GM18873 (cell line): ENCODE measurements around the gene GLT1D1.
A peak's percentile ranks its signal among the peaks of the same experiment; 100 is the strongest.
"Not testable (repeated sequence)": the region's sequence is repeated elsewhere in the genome, so short reads cannot be mapped to it uniquely, and the experiment has no call there.

Experiments
- ATAC-seq: cut with Tn5 transposase; IDR thresholded peaks from one replicate; pipeline ENCODE4 v1.9.1; 2021; ENCODE audit warnings: mild to moderate bottlenecking, moderate library complexity, moderate number of reproducible peaks; ENCODE audit not compliant: unreplicated experiment, low FRiP score

GLT1D1 gene

DNA sequence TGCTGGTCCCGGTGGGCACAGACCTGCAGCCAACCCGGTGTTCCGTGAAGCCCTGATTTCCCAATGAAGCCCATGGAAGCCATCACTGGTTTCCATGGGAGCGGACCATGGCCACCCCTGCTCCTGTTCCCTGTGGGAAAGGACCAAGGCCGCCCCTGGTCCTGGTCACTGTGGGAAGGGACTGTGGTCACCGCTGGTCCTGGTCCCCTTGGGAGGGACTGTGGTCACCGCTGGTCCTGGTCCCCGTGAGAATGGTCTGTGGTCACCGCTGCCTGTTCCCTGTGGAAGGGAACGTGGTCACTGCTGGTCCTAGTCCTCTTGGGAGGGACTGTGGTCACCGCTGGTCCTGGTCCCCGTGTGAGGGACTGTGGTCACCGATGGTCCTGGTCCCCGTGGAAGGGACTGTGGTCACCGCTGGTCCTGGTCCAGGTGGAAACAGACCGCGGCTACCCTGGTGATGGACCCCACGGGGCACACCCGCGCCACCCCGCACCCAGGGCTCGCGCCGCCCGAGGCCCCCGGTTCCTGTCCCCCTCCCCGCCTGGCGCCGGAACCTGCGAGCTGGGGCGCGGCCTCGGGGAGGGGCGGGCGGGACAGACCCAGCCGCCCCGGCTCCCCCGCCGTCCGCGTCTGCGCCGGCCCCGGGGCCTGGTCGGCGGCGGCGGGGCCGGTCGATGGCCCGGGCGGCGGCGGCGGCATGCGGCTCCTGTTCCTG, at the start of gene GLT1D1:
Gene GLT1D1 (plus strand): TSS at position 594 of the 715 bp plus-strand sequence. CDS start 104 bp downstream, at position 698.
- no peak for ATAC-seq

- ATAC-seq, result no peak
These were observed 49.5 kb upstream of the GLT1D1 start for GRCh38 chr12:128803788-128804187.

DNA sequence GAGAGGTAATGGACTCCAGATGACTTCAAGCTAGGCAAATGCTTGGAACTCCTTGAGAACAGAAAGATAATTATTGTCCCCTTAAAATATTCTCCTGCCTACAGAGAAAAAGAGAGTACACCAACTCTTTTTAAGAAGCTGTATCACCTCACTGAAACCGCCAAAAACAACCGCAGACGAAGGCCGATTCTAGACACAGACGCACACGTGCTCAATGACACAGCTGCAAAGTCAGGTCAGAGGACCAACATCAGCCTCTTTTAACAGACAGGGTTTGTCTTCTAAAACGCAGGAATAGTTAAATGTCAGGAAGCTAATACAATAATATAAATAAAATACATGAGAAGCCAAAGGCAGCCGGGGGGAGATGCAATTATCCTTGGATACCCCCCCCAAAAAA, 48.5 kb upstream of the GLT1D1 start:
- ATAC-seq, result no peak

- ATAC-seq, result not testable (repeated sequence)
These were observed 47.9 kb upstream of the GLT1D1 start for GRCh38 chr12:128805406-128805805.

- ATAC-seq, result no peak
These were observed 46.7 kb upstream of the GLT1D1 start for GRCh38 chr12:128806573-128806972.

- ATAC-seq, result no peak
These were observed 46.0 kb upstream of the GLT1D1 start for GRCh38 chr12:128807161-128807724.

DNA sequence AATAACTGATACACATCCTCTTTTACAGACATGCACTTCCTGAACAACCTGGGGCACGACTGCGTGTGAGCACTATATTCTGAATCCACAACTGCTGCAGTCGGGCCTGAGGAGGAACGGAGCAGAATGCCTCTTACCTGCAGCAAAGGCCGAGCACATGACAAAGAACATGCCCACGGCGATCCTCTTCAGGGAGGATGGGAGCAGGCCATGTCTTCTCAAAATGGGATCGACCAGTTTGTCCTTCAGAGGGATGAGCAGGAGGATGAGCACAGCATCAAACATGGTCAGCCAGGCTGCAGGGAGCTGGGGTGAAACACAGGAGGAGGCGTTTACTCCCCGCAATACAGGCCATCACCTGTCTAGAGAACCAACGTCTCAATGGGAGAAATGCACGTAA, 44.6 kb upstream of the GLT1D1 start:
- no peak for ATAC-seq

GRCh38 chr12:128810182-128811127, 42.8 kb upstream of the GLT1D1 start:
- ATAC-seq, result peak; percentile 62

- ATAC-seq, result no peak
These were observed 41.5 kb upstream of the GLT1D1 start for GRCh38 chr12:128811806-128812205.

DNA sequence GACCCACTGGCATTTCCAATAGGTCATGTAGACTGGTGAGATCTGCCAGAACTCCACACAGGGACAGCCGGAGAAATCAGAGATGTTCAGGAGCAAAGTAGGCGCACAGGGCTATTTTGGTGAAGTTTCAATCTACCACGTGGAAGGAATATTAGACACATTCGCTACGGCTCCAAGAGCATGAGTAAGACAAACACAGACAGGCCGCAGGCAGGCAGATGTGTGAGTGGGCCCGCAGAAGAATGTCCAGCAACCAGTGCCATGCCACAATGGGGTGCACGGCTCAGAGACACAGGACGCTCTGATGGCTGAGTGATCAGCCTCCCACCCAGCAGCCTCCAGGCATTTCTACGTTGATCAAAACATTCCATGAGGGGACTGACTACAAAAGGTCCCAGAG, 39.9 kb upstream of the GLT1D1 start:
- no peak for ATAC-seq

- ATAC-seq, result no peak
These were observed 39.4 kb upstream of the GLT1D1 start for GRCh38 chr12:128813883-128814282.

DNA sequence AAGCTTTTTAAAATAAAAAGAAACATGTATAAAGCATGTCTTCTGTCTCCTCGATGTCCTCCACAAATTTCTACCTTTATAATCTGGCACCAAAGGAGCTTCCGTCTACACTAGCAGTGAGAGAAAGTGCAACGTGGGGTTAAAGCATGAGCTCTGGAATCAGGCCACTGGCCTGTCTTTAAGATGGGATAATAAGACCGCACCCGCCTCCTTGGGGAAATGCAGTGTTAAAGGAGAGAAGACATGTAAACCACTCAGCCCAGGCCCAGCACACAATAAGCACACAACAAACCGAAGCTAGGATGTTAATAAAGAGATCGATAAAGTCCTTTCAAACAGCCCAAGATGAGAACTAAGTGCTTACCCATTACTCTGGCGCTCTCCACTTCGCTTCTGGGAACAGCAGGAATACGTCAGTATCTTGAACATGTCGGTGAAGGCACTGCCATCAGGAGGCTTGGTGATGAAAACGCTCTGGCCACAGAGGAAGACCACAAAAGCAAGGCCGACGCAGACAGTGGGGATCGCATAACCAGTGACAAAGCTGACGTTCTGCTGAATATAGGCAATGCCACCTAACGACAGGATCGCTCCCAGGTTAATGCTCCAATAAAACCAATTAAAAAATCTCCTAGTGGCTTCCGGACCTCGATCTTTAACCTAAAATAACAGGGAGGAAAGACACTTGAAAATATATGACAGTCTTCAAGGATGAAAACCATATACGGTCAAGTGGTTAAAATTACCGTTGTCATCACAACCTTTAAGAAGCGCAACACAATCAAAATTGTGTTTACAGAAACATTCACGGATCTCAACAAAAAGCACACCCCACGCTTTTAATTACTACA, 38.6 kb upstream of the GLT1D1 start:
- ATAC-seq, result no peak

DNA sequence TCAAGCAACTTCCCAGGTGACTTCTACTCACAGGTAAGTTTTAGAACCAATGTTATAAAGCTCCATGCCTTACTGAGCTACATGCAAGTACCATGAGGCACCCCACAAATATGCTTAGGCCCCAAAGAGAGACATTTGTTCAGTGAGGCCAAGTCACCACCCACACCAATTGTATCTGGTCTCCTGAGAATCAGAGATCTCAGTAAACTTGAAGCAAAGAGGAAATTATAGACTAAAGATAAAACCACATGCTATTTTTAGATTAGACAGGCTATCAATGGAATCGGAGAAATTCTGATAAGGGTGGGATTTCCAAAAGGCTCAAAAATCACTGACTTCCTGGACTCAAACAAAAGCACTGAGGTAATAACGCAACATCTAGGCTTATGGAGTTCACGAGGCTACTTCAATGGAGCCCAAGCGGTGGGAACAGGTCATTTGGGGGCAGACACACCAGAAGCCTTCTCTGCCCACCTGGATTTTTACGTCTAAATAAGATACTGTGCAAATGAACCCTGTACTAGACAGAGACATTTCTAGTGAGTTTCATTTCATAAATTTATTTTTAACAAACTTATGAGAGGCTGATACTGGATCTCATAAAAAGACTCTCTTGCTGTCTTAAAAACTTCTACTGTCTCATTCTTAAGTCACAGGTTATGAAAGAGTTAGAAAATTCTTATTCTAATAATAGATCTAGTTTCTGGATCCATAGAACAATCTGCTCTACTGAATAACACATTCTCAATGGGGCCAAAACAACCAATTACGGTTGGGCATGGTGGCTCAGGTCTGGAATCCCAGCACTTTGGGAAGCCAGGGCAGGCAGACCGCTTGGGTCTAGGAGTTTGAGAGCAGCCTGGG, 37.3 kb upstream of the GLT1D1 start:
- ATAC-seq, result no peak

- ATAC-seq, result no peak
These were observed 36.7 kb upstream of the GLT1D1 start for GRCh38 chr12:128816643-128816920.

DNA sequence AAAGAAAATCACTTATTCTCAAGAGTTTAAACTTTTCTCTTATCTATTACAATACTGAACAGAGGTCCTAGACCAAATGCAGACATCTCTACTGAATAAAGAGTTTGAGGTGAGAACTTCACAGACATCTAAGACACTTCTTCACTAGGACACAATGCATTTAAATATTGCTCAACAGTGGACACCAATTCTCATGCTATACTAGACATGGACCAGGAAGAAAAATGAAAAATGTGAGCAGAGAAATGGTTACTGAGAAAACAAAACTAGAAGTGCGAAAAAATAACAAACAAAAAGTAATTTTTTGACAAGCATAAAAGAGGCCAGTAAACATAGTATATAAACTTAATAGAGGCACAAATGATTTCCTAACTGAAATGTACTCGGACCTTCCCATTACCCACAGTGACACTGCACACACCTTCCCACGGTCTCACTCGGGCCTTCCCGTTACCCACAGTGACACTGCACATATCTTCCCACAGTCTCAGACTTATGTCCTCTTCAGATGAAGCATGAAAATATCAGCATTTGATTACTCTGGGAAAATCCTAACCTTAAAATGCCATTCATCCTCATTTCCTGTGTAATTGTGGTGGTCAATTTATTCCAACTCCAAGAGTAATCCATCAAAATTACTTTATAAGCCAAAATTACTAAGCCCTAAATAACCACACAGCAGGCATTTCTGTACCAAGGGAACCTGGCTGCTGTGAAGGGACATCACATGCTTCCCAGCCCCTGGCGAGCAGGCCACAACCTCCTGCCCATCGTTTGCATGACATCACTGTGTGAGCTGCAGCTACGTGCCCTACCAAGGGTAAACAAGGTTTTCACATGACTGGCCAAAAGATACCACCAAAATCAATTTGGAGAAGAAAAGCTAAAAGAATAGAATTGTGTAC, 35.9 kb upstream of the GLT1D1 start:
- ATAC-seq, result peak; percentile 46

GRCh38 chr12:128818065-128819022, 34.9 kb upstream of the GLT1D1 start:
- ATAC-seq, result no peak

DNA sequence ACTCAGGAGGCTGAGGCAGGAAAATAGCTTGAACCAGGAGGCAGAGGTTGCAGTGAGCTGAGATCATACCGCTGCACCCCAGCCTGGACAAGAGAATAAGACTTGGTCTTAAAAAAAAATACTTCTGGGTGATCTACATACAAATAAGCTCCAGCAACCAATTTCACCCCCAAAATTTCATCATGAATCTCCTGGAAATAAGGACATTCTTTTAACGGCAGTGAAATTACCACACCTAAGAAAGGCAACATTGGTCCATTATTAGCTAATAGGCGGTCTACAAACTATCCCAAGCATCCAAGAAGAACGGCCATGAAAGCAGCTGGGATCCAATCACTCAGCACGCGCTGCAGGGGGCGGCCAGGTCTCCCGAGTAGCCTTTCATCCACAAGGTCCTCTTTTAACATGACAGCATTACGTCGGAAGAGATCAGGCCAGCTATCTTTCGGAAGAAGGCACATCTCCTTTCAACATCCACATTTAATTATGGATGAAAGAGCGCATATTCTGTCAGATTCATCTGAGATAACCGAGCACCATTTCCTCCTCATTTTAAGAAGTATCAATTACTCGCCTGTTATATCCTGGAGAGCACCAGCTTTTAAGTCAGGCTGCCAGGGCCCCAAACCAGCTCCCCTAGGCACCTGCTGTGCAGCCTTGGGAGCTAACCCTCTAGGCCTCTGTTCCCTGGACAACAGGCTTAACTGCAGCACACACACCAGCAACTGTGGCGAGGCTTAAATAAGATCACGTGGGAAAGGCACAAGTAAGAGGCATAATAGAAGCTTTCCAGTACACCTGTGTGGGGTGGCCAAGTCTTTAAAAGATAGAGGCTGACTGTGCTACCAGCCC, 33.8 kb upstream of the GLT1D1 start:
- ATAC-seq, result no peak
